K562 (cell line): ENCODE results near the gene PAFAH1B2. TPM values are rescaled to one million over a fixed set of nuclear protein-coding genes. Genes with fewer than 3 reads are reported as not detected.
A peak's percentile ranks its signal among the peaks of the same experiment; 100 is the strongest.

ENCODE experiments used
- ATF2 ChIP-seq: sonication (generic); formaldehyde crosslinking; IDR thresholded peaks from 2 replicates; pipeline ENCODE4 v1.8.1; 2022; ENCODE audit warnings: missing genetic modification reagents
- CLOCK ChIP-seq: fragments of 250-450 bp; sonication (Bioruptor Pico); IDR thresholded peaks from 2 replicates; pipeline ENCODE4 v1.4.0; 2020; ENCODE audit warnings: mild to moderate bottlenecking, moderate library complexity, borderline replicate concordance
- HCFC1 ChIP-seq: IDR thresholded peaks from 2 replicates; pipeline ENCODE4 v1.6.1; 2012; ENCODE audit warnings: low read depth, low read length, improper control_type of control experiment
- KAT8 ChIP-seq: fragments of 450-650 bp; IDR thresholded peaks from 2 replicates; pipeline ENCODE4 v1.6.1; 2016; ENCODE audit warnings: low read depth, mild to moderate bottlenecking
- PPARD ChIP-seq: fragments of 250-450 bp; sonication (Bioruptor Pico); IDR thresholded peaks from 2 replicates; pipeline ENCODE4 v1.8.0; 2022; ENCODE audit warnings: inconsistent platforms, mild to moderate bottlenecking, moderate library complexity
- REST ChIP-seq, 2 experiments: fragments of 450-650 bp; formaldehyde crosslinking in 1 of 2; IDR thresholded peaks; 2 replicates each; pipeline versions ENCODE4 v1.4.0 to v1.6.1; 2014 to 2020; ENCODE audit warnings: mild to moderate bottlenecking in 2 of 2, borderline replicate concordance in 1 of 2, low read depth in 1 of 2
- SIN3A ChIP-seq, 2 experiments: fragments of 150-350 bp in 1 of 2; IDR thresholded peaks; 2 replicates each; pipeline ENCODE4 v1.6.1; 2011 to 2016; ENCODE audit warnings: borderline replicate concordance in 2 of 2, low read depth in 2 of 2, low read length in 2 of 2, mild to moderate bottlenecking in 2 of 2, moderate library complexity in 2 of 2; ENCODE audit not compliant: control insufficient read depth in 1 of 2
- ZFP36 ChIP-seq: fragments of 150-350 bp; IDR thresholded peaks from 2 replicates; pipeline ENCODE4 v1.6.1; 2018; ENCODE audit warnings: low read length, low read depth; ENCODE audit not compliant: partially characterized antibody
- ZFX ChIP-seq: sonication (generic); formaldehyde crosslinking; IDR thresholded peaks from 2 replicates; pipeline ENCODE4 v1.8.0; 2022; ENCODE audit warnings: mild to moderate bottlenecking, missing genetic modification reagents, moderate library complexity
- ZKSCAN1 ChIP-seq: fragments of 150-350 bp; IDR thresholded peaks from 2 replicates; pipeline ENCODE4 v1.6.1; 2016; ENCODE audit warnings: low read depth, low read length
- ZNF174 ChIP-seq: fragments of 250-450 bp; sonication (Bioruptor Pico); IDR thresholded peaks from 2 replicates; pipeline ENCODE4 v1.4.0; 2020; ENCODE audit warnings: mild to moderate bottlenecking
- polyA plus RNA-seq, 8 experiments: library from polyadenylated mRNA; depleted of rRNA in 4 of 8; stranded (reverse) in 5 of 8; unstranded in 3 of 8; fragments of >200 nt; fragmentation: Nextera tagmentation in 2 of 8; fragmentation: Illumina TruSeq in 1 of 8; extraction: Ambion mirVana in 2 of 8; extraction: Trizol in 1 of 8; gene quantifications; 2 replicates each; pipeline versions ENCODE4 v1.2.1 to v1.2.3, GENCODE V29; 2011 to 2014; ENCODE audit warnings: inconsistent platforms in 1 of 8, missing spikeins in 1 of 8
- total RNA-seq, 7 experiments: library from RNA; depleted of rRNA in 6 of 7; stranded (reverse); fragments of >200 nt in 6 of 7; fragmentation: Illumina TruSeq in 2 of 7; extraction: Trizol in 2 of 7; gene quantifications; 2 replicates each; pipeline versions ENCODE4 v1.2.1 to v1.2.3, GENCODE V29; 2011 to 2021; ENCODE audit warnings: low replicate concordance in 1 of 7

PAFAH1B2 gene
- total and polyA plus RNA-seq, 9 of the 15 experiments (the other 6 are each of a cell fraction or from before 2014, with no cell fraction given), result 27.8 to 94.7 (median 64.9) TPM

- TF ChIP-seq KAT8, result no peak
- TF ChIP-seq ZKSCAN1, result no peak
- TF ChIP-seq ZFP36, result no peak
- TF ChIP-seq ZNF174 (CRISPR knock-in tag), result no peak
- no peak for TF ChIP-seq CLOCK (CRISPR knock-in tag)
- no peak for TF ChIP-seq SIN3A (IDR thresholded peaks at IDR 0.05; ENCODE audit: borderline replicate concordance in 2 of 2, control insufficient read depth in 1 of 2, low read depth in 2 of 2, low read length in 2 of 2)
- TF ChIP-seq REST (IDR thresholded peaks at IDR 0.05; ENCODE audit: borderline replicate concordance), result no peak
- TF ChIP-seq REST (CRISPR knock-in tag; IDR thresholded peaks at IDR 0.05; ENCODE audit: low read depth), result no peak
- TF ChIP-seq PPARD (CRISPR knock-in tag), result no peak
- TF ChIP-seq HCFC1, result no peak
- peak; percentile 3; the same call in 1 of the 2 replicates for TF ChIP-seq ZFX
- TF ChIP-seq ATF2 (CRISPR knock-in tag), result no peak
These were observed 35.2 kb downstream of the PAFAH1B2 start (continued) for GRCh38 chr11:117179048-117179999.
